Heart left ventricle (tissue), 13 donors: Measurements from ENCODE around the gene NUDT3.

Source experiments
- POLR2A ChIP-seq, 2 donors: fragments of 450-650 bp; IDR thresholded peaks; one replicate each; pipeline ENCODE4 v1.6.1; 2017; ENCODE audit warnings: antibody characterized with exemption in 2 of 2, mild to moderate bottlenecking in 2 of 2, moderate library complexity in 2 of 2
- TF ChIP-seq, protein P1 (sequence below), 12 donors: fragments of 200-600 bp; sonication (generic) in 4 of 12; IDR thresholded peaks; one replicate each; pipeline versions ENCODE4 v1.5.0 to v1.8.0; 2018 to 2022; ENCODE audit warnings: antibody characterized with exemption in 12 of 12, mild to moderate bottlenecking in 5 of 12
- donor health status: ischemic (EF 13 %, LVEDD 7.1; RV severe dilation, severe dysfunction).
- donor health status: DM: no; HTN: yes; CAD: no.
- donor health status: DM: no; HTN: no; CAD: no.
- donor health status: ischemic (EF 25% LVEDD 6.9; RV normal size, moderate dysfunction).
- donor health status: ischemic (EF 25% LVEDD 5.7; RV mildly dilated, moderate dysfunction).
- donor health status: ischemic (EF 35%, LVEDD 5.7; RV mildly dilated, moderate dysfunction).
- donor health status: nonischemic (EF 11% LVEDD 7.7; RV severe dilation, severe dysfunction).
- donor health status: DM: yes; HTN: yes; CAD: no.
- donor health status: PGD.
- donor health status: ischemic (EF 29% LVEDD 5.4; RV normal size, mild dysfunction).
- donor health status: nonischemic (EF 23%, LVEDD 6.1; RV moderate dilation, normal function).

DNA sequence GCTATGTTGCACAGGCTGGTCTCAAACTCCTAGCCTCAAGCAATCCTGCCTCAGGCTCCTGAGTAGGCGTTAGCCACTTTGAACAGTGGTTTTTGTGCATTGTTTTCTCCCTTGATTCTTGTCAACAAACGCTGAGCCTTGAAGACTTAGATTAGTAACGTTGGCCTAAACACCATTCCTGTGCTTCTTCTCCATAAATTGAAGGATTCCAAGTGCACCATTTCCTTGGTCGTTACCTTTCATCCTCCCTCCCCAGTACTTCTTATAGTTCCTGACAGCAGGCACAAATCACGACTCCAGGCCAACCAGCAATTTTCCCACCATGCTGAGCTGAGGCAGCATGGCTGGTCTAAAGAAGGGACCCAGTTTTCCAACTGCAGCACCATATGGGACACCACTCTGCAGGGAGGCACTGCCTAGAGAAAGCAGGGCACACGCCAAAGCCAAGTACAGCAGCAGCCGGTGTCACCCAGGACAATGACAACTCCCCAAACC lies 24.5 kb upstream of the NUDT3 start:
- TF ChIP-seq, protein P1, sequence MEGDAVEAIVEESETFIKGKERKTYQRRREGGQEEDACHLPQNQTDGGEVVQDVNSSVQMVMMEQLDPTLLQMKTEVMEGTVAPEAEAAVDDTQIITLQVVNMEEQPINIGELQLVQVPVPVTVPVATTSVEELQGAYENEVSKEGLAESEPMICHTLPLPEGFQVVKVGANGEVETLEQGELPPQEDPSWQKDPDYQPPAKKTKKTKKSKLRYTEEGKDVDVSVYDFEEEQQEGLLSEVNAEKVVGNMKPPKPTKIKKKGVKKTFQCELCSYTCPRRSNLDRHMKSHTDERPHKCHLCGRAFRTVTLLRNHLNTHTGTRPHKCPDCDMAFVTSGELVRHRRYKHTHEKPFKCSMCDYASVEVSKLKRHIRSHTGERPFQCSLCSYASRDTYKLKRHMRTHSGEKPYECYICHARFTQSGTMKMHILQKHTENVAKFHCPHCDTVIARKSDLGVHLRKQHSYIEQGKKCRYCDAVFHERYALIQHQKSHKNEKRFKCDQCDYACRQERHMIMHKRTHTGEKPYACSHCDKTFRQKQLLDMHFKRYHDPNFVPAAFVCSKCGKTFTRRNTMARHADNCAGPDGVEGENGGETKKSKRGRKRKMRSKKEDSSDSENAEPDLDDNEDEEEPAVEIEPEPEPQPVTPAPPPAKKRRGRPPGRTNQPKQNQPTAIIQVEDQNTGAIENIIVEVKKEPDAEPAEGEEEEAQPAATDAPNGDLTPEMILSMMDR (IDR thresholded peaks at IDR 0.05), result no peak
- no peak for TF ChIP-seq POLR2A (IDR thresholded peaks at IDR 0.05)
